IPS-20b (cell line): ENCODE results near the gene MLLT1.
"Not testable (repeated sequence)": the region's sequence is repeated elsewhere in the genome, so short reads cannot be mapped to it uniquely, and the experiment has no call there.

Experiments
- H3K27ac ChIP-seq: one replicate; pipeline ENCODE4 v1.5.1; 2013; ENCODE audit warnings: low read length
- H3K27me3 ChIP-seq: 2 replicates; pipeline ENCODE4 v1.6.1; 2013; ENCODE audit warnings: mild to moderate bottlenecking, low read length, inconsistent platforms; ENCODE audit not compliant: insufficient read depth
- H3K36me3 ChIP-seq: 2 replicates; pipeline ENCODE4 v1.6.1; 2013; ENCODE audit warnings: low read depth, mild to moderate bottlenecking, inconsistent platforms, low read length, moderate library complexity; ENCODE audit not compliant: insufficient read depth
- H3K4me1 ChIP-seq: 2 replicates; pipeline ENCODE4 v1.6.1; 2013; ENCODE audit warnings: mild to moderate bottlenecking, control low read depth, inconsistent platforms, low read length, moderate library complexity; ENCODE audit not compliant: insufficient read depth
- H3K4me3 ChIP-seq: 2 replicates; pipeline ENCODE4 v1.5.1; 2013; ENCODE audit warnings: mild to moderate bottlenecking, low read length, inconsistent platforms
- H3K9ac ChIP-seq: 2 replicates; pipeline ENCODE4 v1.6.1; 2013; ENCODE audit warnings: low read depth, mild to moderate bottlenecking, inconsistent platforms, low read length, moderate library complexity
- H3K9me3 ChIP-seq: 2 replicates; pipeline ENCODE4 v1.6.1; 2013; ENCODE audit warnings: mild to moderate bottlenecking, low read depth, low read length, inconsistent platforms; ENCODE audit not compliant: insufficient read depth

The MLLT1 gene

DNA sequence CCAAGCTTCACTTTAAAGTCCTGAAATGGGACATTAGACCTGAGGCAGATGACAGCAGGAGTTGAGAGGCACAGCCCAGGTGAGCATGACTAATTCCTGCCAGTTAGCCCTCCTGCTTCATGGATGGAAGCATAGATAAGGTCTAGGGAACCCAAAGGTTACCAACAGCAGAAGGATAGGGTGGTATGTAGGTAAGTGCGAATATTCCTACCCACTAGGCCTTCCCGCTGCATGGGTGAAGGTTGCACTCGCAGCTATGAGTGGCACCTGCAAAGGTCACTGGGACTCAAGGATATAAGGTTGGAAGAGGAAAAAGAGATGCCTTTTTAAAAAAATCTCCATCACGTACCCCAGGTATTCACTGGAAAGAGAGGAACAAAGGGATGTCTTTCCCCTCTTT lies 12.2 kb upstream of the MLLT1 start:
- no peak overlapping the region for H3K27ac ChIP-seq
- H3K27me3 ChIP-seq, result no peaks in the 10 kb centered on the region
- H3K4me3 ChIP-seq, result peak overlapping the region; percentile 17; the same call in 1 of the 2 replicates
- no peaks in the 10 kb centered on the region for H3K36me3 ChIP-seq
- H3K9me3 ChIP-seq, result peaks cover 85% of the 10 kb centered on the region
- H3K9ac ChIP-seq, result no peak overlapping the region
- H3K4me1 ChIP-seq, result no peaks in the 10 kb centered on the region

DNA sequence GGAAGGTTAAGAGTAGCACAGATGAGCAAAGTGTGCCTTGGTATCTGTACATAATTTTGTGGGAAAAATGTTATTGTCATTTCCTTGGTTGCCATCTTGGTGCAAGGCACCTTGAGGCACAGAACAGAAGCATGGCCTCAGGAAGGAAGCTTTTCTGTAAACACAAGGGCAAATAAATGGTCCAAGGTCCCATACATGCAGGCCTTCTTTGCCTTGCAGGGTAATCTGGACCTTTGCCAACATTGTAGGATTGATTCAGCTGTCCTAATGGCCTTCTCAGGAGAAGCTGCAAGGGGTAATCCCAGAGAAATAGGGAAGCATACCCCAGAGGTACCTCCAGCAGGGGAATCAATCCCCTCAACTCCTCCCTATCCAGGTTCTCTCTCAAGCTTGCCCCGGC lies 9.0 kb upstream of the MLLT1 start:
- Histone ChIP-seq H3K9ac (no peak overlapping the region), H3K27ac (no peak overlapping the region), H3K27me3 (no peaks in the 10 kb centered on the region), H3K4me1 (no peaks in the 10 kb centered on the region), H3K9me3 (peaks cover 71% of the 10 kb centered on the region), H3K36me3 (no peaks in the 10 kb centered on the region), H3K4me3 (no peak overlapping the region)

DNA sequence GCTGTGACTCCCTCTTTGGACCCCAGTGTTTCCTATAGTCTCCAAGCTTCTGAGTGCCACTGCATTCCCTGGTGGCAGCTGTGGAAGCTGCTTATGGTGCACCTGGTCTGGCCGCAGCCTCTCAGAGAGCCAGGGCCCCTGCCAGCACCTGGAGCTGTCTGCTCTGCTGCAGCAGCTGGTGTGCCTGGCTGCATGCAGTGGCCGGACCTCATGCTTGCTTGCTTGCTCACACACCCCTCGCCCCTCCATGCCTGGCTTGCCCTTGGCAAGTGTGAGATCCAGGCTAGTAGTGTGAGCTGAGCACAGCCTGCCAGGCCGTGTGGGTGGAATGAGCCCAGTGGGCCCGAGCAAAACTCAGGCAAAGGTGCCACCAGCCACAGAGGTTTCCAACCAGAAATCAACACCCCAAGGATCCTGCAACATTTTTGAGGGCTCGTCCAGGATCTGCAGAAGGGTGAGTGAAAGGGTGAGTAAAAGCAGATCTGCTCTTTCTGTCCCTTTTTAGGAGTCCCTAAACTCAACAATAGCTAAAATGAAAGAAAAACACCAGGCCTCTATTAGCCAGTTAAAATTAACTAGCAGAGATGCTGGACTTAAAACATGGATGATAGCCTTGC lies 7.6 kb upstream of the MLLT1 start:
- H3K27me3 ChIP-seq, result no peaks in the 10 kb centered on the region
- H3K4me3 ChIP-seq, result no peak overlapping the region
- no peak overlapping the region for H3K27ac ChIP-seq
- H3K4me1 ChIP-seq, result no peaks in the 10 kb centered on the region
- no peak overlapping the region for H3K9ac ChIP-seq
- H3K36me3 ChIP-seq, result no peaks in the 10 kb centered on the region
- peaks cover 62% of the 10 kb centered on the region for H3K9me3 ChIP-seq

DNA sequence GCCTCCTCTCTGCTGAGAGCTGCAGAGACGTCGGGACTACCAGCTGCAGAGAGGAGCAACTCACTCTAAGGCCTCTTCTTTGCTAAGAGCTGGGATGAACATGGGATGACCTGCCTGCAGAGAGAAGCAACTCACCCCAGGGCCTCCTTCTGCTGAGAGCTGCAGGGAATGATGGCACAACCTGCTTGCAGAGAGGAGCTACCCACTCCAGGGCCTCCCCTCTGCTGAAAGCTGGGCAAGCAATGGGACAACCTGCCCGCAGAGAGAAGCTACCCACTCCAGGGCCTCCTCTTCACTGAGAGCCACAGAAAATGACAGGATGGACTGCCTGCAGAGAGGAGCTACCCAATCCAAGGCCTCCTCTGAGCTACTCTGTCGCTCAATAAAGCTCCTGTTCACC lies 6.9 kb upstream of the MLLT1 start:
- Histone ChIP-seq H3K36me3 (no peaks in the 10 kb centered on the region), H3K9ac (no peak overlapping the region), H3K9me3 (peaks cover 55% of the 10 kb centered on the region), H3K27me3 (no peaks in the 10 kb centered on the region), H3K4me3 (no peak overlapping the region), H3K4me1 (no peaks in the 10 kb centered on the region), H3K27ac (no peak overlapping the region)

DNA sequence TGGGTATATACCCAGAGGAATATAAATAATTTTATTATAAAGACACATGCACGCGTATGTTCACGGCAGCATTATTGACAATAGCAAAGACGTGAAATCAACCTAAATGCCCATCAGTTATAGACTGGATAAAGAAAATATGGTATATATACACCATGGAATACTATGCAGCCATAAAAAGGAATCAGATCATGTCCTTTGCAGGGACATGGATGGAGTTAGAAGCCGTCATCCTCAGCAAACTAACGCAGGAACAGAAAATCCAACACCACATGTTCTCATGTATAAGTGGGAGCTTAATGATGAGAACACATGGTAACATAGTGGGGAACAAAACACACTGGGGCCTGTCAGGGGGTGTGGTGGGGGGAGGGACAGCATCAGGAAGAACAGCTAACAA lies 2.6 kb upstream of the MLLT1 start:
- H3K4me1 ChIP-seq, H3K4me3 ChIP-seq: not testable (repeated sequence)
- peaks cover 19% of the 10 kb centered on the region for H3K9me3 ChIP-seq

DNA sequence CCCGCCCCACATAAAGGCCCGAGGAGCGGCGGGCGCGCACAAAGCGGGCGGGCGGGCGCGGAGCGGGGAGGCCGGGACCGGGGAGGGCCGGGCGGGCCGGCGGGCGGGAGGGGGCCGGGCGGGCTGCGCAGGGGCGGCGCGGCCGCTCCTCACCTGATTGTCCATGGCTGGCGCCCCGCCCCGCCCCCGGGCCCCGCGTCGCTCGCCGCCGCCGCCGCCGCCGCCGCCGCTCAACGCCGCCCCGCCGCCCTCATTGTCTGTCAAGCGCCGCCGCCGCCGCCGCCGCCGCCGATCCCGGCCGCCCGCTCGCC lies 200 bp downstream of the MLLT1 start:
- Histone ChIP-seq H3K4me1 (peaks cover 6% of the 10 kb centered on the region; the same call in 1 of the 2 replicates), H3K36me3 (peaks cover 7% of the 10 kb centered on the region; the same call in 1 of the 2 replicates), H3K9me3 (no peaks in the 10 kb centered on the region), H3K9ac (peak overlapping the region; percentile 82), H3K27ac (no peak overlapping the region), H3K27me3 (no peaks in the 10 kb centered on the region), H3K4me3 (peak overlapping the region; percentile 82; the same call in 1 of the 2 replicates)

More for the DNA sequence above, 2.6 kb upstream of the MLLT1 start:
- not testable (repeated sequence) for H3K36me3 ChIP-seq, H3K27me3 ChIP-seq, H3K27ac ChIP-seq, H3K9ac ChIP-seq

DNA sequence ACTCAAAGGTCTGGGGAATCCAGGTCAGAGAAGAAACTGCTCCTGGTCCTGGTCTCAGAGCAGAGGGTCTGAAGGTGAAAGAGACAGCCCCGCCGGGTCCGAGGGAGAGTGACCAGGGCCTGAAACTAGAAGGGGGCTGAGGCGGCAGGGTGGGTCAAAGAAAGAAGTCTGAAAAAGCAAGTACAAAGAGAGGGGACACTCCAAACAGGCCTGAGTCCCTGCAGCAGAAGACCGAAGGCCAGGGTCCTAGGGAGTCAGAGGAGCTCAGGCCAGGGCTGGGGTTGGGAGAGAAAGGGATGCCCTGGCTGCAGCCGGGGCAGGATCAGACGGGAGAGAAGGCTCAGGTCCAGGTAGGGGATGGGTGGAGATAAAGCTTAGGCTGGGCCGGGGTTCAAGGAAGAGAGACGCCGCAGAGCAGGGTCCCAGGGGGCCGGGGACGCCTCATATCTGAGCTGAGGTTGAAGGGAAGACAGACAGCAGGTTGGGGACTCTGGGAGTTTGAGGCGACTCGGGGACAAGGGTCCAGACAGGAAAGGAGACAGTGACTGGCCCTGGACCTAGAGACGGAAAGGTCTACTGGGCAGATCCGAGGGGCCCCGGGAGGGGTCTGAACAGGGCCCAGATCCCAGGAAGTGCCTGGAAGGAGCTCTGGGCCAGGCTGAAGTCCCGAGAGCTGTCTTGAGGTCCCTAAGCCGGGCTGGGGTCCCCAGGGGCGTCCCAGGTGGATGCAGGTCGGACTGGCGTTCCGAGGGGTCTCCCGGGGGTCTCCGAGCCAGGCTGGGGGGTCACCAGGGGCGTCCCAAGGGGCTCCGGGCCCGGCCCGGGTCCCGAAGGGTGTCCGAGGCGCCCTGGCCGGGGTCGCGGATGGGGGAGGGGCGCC lies 795 bp downstream of the MLLT1 start:
- no peak overlapping the region for H3K27ac ChIP-seq
- H3K36me3 ChIP-seq, result peaks cover 7% of the 10 kb centered on the region; the same call in 1 of the 2 replicates
- H3K4me3 ChIP-seq, result peak overlapping the region; percentile 82
- peak overlapping the region; percentile 82 for H3K9ac ChIP-seq
- no peaks in the 10 kb centered on the region for H3K9me3 ChIP-seq
- no peaks in the 10 kb centered on the region for H3K27me3 ChIP-seq
- H3K4me1 ChIP-seq, result peaks cover 6% of the 10 kb centered on the region; the same call in 1 of the 2 replicates

DNA sequence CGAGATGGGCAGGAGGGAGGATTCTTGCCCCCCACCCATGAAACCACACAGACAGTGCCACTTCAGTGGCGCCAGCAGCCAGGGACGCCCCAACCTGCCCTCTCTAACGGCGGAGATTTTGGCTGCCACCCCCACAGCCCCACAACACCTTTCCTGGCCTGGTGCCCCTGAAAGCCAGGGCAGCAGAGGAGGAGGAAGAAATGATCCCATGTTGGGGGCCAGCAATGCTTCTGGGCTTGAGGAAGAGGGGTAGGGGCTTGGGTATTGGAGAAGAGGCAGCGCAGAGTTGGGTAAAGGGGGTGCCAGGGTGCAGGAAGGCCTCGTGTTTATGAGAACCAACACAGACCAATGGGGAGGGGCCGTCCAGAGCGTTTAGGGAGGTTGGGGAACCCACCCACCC lies 1.7 kb downstream of the MLLT1 start:
- Histone ChIP-seq H3K9me3 (no peaks in the 10 kb centered on the region), H3K9ac (no peak overlapping the region), H3K4me3 (no peak overlapping the region), H3K36me3 (peaks cover 7% of the 10 kb centered on the region; the same call in 1 of the 2 replicates), H3K27ac (no peak overlapping the region), H3K27me3 (no peaks in the 10 kb centered on the region), H3K4me1 (peaks cover 12% of the 10 kb centered on the region)

DNA sequence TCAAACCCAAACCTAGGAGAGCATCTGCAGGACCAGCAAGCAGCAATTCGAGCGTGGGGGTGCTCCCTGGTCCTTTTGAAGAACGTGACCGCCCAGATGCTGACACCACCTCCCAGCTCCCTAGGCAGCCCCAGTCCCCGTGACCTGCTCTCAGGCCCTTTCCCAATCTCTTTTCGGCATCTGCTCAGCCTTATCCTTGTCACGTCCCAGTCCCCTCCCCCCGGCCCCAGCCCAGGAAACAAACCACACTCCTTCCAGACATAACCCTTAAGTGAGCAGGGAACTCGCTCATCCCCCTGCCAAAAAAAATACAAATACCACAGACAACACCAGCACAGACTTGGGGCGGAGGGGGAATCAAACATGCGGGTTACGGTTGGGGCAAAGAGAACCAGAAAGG lies 3.3 kb downstream of the MLLT1 start:
- Histone ChIP-seq H3K9me3 (no peaks in the 10 kb centered on the region), H3K9ac (no peak overlapping the region), H3K27ac (no peak overlapping the region), H3K36me3 (peaks cover 7% of the 10 kb centered on the region; the same call in 1 of the 2 replicates), H3K4me1 (peaks cover 24% of the 10 kb centered on the region), H3K4me3 (no peak overlapping the region), H3K27me3 (no peaks in the 10 kb centered on the region)

DNA sequence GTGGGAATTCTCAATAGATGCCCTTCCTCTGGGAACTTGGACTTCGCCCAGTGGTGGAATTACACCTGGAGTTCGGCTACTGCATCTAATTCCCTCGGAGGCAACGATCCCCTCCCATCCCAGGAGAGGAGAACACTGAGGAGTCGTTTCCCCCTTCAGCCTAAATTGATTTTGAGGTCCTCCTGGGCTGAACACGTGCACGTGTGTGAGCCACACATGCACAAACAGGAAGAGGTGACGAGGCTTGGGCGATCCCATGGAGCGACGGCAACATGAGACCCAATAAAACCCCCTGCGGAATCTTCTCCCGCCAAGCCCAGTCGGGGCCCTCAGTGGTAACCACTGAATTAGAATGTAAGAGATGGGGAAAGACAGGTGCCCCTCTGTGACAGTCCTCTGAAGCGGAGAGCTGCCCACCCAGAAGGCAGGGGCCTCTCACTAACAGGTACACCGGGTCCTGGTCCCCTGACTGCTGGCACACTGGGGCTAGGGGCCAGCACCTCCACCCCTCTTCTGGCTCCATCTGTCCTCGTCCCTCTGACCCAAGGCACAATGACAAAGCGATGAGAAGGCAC lies 4.5 kb downstream of the MLLT1 start:
- H3K9ac ChIP-seq, result 0 out of 2 replicates have a peak overlapping the region, but pooled peaks have one; percentile 21
- peaks cover 27% of the 10 kb centered on the region for H3K4me1 ChIP-seq
- no peaks in the 10 kb centered on the region for H3K9me3 ChIP-seq

DNA sequence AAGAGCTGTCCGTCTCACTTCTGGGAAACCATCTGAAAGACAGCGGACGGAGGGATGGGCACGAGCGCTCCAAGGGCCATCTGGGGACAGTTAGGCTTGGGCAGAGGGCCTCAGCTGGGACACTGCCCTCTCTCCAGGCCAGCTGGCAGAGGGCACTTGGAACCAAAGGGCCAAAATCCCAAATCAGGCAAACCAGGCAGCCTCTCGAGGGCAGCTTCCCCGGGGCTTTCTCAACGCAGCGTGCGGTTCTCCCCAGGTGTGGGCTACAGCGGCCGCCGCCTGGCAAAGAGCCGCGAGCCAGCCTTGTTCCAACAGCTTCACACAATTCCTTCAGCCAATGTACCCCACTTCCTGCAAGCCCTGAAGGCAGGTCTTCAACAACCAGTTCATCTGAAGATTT lies 5.0 kb downstream of the MLLT1 start:
- no peaks in the 10 kb centered on the region for H3K27me3 ChIP-seq
- H3K9ac ChIP-seq, result peak overlapping the region; percentile 21; the same call in 1 of the 2 replicates
- no peak overlapping the region for H3K27ac ChIP-seq
- H3K4me3 ChIP-seq, result no peak overlapping the region
- H3K36me3 ChIP-seq, result peaks cover 13% of the 10 kb centered on the region; the same call in 1 of the 2 replicates
- peaks cover 27% of the 10 kb centered on the region for H3K4me1 ChIP-seq
- H3K9me3 ChIP-seq, result no peaks in the 10 kb centered on the region

More for the DNA sequence above, 4.5 kb downstream of the MLLT1 start:
- no peak overlapping the region for H3K4me3 ChIP-seq
- no peak overlapping the region for H3K27ac ChIP-seq
- no peaks in the 10 kb centered on the region for H3K27me3 ChIP-seq
- H3K36me3 ChIP-seq, result peaks cover 8% of the 10 kb centered on the region; the same call in 1 of the 2 replicates
